HCT116 (cell line): ENCODE data around the gene DCP1B. TPM values are rescaled to one million over a fixed set of nuclear protein-coding genes. Genes with fewer than 3 reads are reported as not detected.

Source experiments
- ATAC-seq: fragments of 200-7000 bp; cut with Tn5 transposase; 2 replicates; pipeline ENCODE4 v1.9.1; 2020; ENCODE audit warnings: mild to moderate bottlenecking, moderate library complexity
- BruUV-seq: library from RNA; stranded (reverse); fragments of 400-500 nt; replicated peaks from 2 replicates; lab custom pipeline; 2021; lab: Mats Ljungman, UMichigan
- CTCF ChIA-PET: fragments of 300-600 bp; sonication (Branson Sonifier 250); formaldehyde crosslinking; loops from one replicate; lab custom pipeline; 2021; ENCODE audit warnings: antibody characterized with exemption; lab: Charles Lee
- POLR2A ChIA-PET: fragments of 300-600, 350-600 bp; sonication (Branson Sonifier 250); formaldehyde crosslinking; loops from one replicate; lab custom pipeline; 2021; ENCODE audit warnings: antibody characterized with exemption; lab: Charles Lee
- RAD21 ChIA-PET, 2 experiments: fragments of 300-600 bp; sonication (Branson Sonifier 250); formaldehyde crosslinking; loops; one replicate each; lab custom pipeline; 2023; ENCODE audit warnings: low total read pairs in 2 of 2; ENCODE audit not compliant: uncharacterized antibody in 2 of 2, unreplicated experiment in 2 of 2, low non-redundant PET in 1 of 2; lab: Charles Lee
- DNase-seq: peaks from one replicate; pipeline ENCODE4 v3.0.0-alpha.2; 2010; ENCODE audit warnings: low read depth, low spot score
- H2AFZ ChIP-seq: fragments of 200-600 bp; shearing (Covaris generic), sonication (generic); 2 replicates; pipeline ENCODE4 v1.6.1; 2017; ENCODE audit warnings: low read depth, mixed run types, mixed read lengths, antibody characterized with exemption, low read length; ENCODE audit not compliant: poor library complexity, severe bottlenecking
- H3K27ac ChIP-seq: 2 replicates; pipeline ENCODE4 v1.5.1; 2012; ENCODE audit warnings: low read depth, low read length
- H3K27me3 ChIP-seq: fragments of 200-600 bp; sonication (generic); 2 replicates; pipeline ENCODE4 v1.6.1; 2016; ENCODE audit warnings: mixed run types, low read length, mixed read lengths; ENCODE audit not compliant: insufficient read depth
- H3K36me3 ChIP-seq, 2 experiments: fragments of 200-500 bp in 1 of 2; fragments of 200-600 bp in 1 of 2; sonication (Bioruptor generic) in 1 of 2; sonication (generic) in 1 of 2; 2 replicates each; pipeline versions ENCODE4 v1.5.1 to v1.6.1; 2014 to 2016; ENCODE audit warnings: low read length in 2 of 2, inconsistent platforms in 1 of 2, mixed read lengths in 1 of 2, mixed run types in 1 of 2; ENCODE audit not compliant: insufficient read depth in 2 of 2, control insufficient read depth in 1 of 2
- H3K4me1 ChIP-seq, 2 experiments: fragments of 200-600 bp in 1 of 2; sonication (generic) in 1 of 2; 2 replicates each; pipeline versions ENCODE4 v1.5.1 to v1.6.1; 2012 to 2017; ENCODE audit warnings: low read length in 2 of 2, inconsistent platforms in 1 of 2, mild to moderate bottlenecking in 1 of 2, mixed read lengths in 1 of 2, mixed run types in 1 of 2, moderate library complexity in 1 of 2; ENCODE audit not compliant: insufficient read depth in 2 of 2, control insufficient read depth in 1 of 2
- H3K4me2 ChIP-seq: fragments of 200-600 bp; sonication (generic); 2 replicates; pipeline ENCODE4 v1.6.1; 2017; ENCODE audit warnings: mixed run types, low read length, mixed read lengths
- H3K4me3 ChIP-seq, 2 experiments: fragments of 200-600 bp in 1 of 2; sonication (generic) in 1 of 2; replicated peaks in 1 of 2; 2 replicates each; pipeline ENCODE4 v1.5.1; 2011 to 2016; ENCODE audit warnings: low read length in 2 of 2, control low read depth in 1 of 2, low read depth in 1 of 2, mild to moderate bottlenecking in 1 of 2, mixed read lengths in 1 of 2, mixed run types in 1 of 2
- H3K79me2 ChIP-seq: fragments of 200-600 bp; sonication (generic); 2 replicates; pipeline ENCODE4 v1.6.1; 2017; ENCODE audit warnings: mild to moderate bottlenecking, mixed run types, low read length, moderate library complexity, mixed read lengths; ENCODE audit not compliant: insufficient read depth
- H3K9ac ChIP-seq: fragments of 200-600 bp; sonication (generic); 2 replicates; pipeline ENCODE4 v1.6.1; 2016; ENCODE audit warnings: low read length, mixed read lengths
- H3K9me2 ChIP-seq: fragments of 200-600 bp; sonication (generic), shearing (Covaris generic); 2 replicates; pipeline ENCODE4 v1.6.1; 2017; ENCODE audit warnings: mixed run types, mild to moderate bottlenecking, moderate library complexity; ENCODE audit not compliant: insufficient read depth
- H3K9me3 ChIP-seq, 2 experiments: fragments of 200-500 bp in 1 of 2; fragments of 200-600 bp in 1 of 2; sonication (Bioruptor generic) in 1 of 2; sonication (generic) in 1 of 2; 2 replicates each; pipeline ENCODE4 v1.6.1; 2014 to 2017; ENCODE audit warnings: low read length in 2 of 2, mixed read lengths in 2 of 2, inconsistent platforms in 1 of 2, low read depth in 1 of 2, mild to moderate bottlenecking in 1 of 2, mixed run types in 1 of 2, moderate library complexity in 1 of 2; ENCODE audit not compliant: control insufficient read depth in 1 of 2, insufficient read depth in 1 of 2
- H4K20me1 ChIP-seq: fragments of 200-600 bp; sonication (generic), shearing (Covaris generic); 2 replicates; pipeline ENCODE4 v1.6.1; 2017; ENCODE audit warnings: mixed run types, mild to moderate bottlenecking, moderate library complexity; ENCODE audit not compliant: insufficient read depth
- ATF3 ChIP-seq: IDR thresholded peaks from 2 replicates; pipeline ENCODE4 v1.6.1; 2012
- CEBPB ChIP-seq: IDR thresholded peaks from 2 replicates; pipeline ENCODE4 v1.6.1; 2012; ENCODE audit warnings: low read depth
- CTCF ChIP-seq, 3 experiments: fragments of 200-600 bp in 1 of 3; sonication (generic) in 1 of 3; IDR thresholded peaks in 2 of 3; conservative IDR thresholded peaks in 1 of 3; 2 replicates each; pipeline ENCODE4 v1.5.1; 2012 to 2017; ENCODE audit warnings: low read depth in 2 of 3, low read length in 2 of 3, antibody characterized with exemption in 1 of 3, borderline replicate concordance in 1 of 3, control low read depth in 1 of 3, mild to moderate bottlenecking in 1 of 3, mixed read lengths in 1 of 3, mixed run types in 1 of 3, moderate library complexity in 1 of 3; ENCODE audit not compliant: insufficient read depth in 1 of 3
- EGR1 ChIP-seq: IDR thresholded peaks from 2 replicates; pipeline ENCODE4 v1.6.1; 2012; ENCODE audit warnings: low read depth
- ELF1 ChIP-seq: IDR thresholded peaks from 2 replicates; pipeline ENCODE4 v1.6.1; 2012; ENCODE audit warnings: low read depth, borderline replicate concordance
- EZH2 ChIP-seq: fragments of 200-600 bp; sonication (generic); IDR thresholded peaks from 2 replicates; pipeline ENCODE4 v1.6.1; 2017; ENCODE audit warnings: antibody characterized with exemption, mixed run types
- EZH2phosphoT487 ChIP-seq: fragments of 200-600 bp; IDR thresholded peaks from 2 replicates; pipeline ENCODE4 v1.6.1; 2018; ENCODE audit warnings: antibody characterized with exemption, borderline replicate concordance
- FOSL1 ChIP-seq: IDR thresholded peaks from 2 replicates; pipeline ENCODE4 v1.6.1; 2012; ENCODE audit warnings: low read depth
- JUND ChIP-seq: IDR thresholded peaks from 2 replicates; pipeline ENCODE4 v1.6.1; 2012
- MAX ChIP-seq: IDR thresholded peaks from 2 replicates; pipeline ENCODE4 v1.6.1; 2012
- POLR2A ChIP-seq: IDR thresholded peaks from 2 replicates; pipeline ENCODE4 v1.7.0; 2011; ENCODE audit warnings: borderline replicate concordance; ENCODE audit not compliant: insufficient read depth, insufficient read length; ENCODE audit errors: extremely low read depth
- REST ChIP-seq: IDR thresholded peaks from 2 replicates; pipeline ENCODE4 v1.6.1; 2012; ENCODE audit warnings: low read depth
- SP1 ChIP-seq: IDR thresholded peaks from 2 replicates; pipeline ENCODE4 v1.6.1; 2012; ENCODE audit warnings: low read depth
- SRF ChIP-seq: IDR thresholded peaks from 2 replicates; pipeline ENCODE4 v1.6.1; 2012; ENCODE audit warnings: low read depth
- YY1 ChIP-seq: IDR thresholded peaks from 2 replicates; pipeline ENCODE4 v1.6.1; 2011; ENCODE audit warnings: low read length, low read depth, moderate library complexity, mild to moderate bottlenecking; ENCODE audit not compliant: insufficient replicate concordance; ENCODE audit errors: extremely low read depth
- ZBTB33 ChIP-seq: IDR thresholded peaks from 2 replicates; pipeline ENCODE4 v1.6.1; 2011; ENCODE audit warnings: mild to moderate bottlenecking, low read length, moderate library complexity; ENCODE audit not compliant: insufficient replicate concordance; ENCODE audit errors: extremely low read depth
- intact Hi-C: fragments of 100-400 bp; cut with micrococcal nuclease; formaldehyde crosslinking; loops from 2 replicates; pipeline ENCODE4 v1.10.0; 2022
- total RNA-seq: library from RNA; stranded (reverse); gene quantifications from one replicate; pipeline ENCODE4 v1.2.1, GENCODE V29; 2021; ENCODE audit not compliant: unreplicated experiment

Gene DCP1B
- total RNA-seq, 1 experiment from 2014 or later, result 13.8 TPM

GRCh38 chr12:1920436-1920835 is 83.8 kb downstream of the DCP1B start:
- Histone ChIP-seq H3K27me3 (no peaks in the 10 kb centered on the region), H3K9me3 (no peaks in the 10 kb centered on the region), H3K4me3 (no peak overlapping the region), H3K9ac (no peak overlapping the region), H3K27ac (no peak overlapping the region), H3K36me3 (no peaks in the 10 kb centered on the region)
- ChIA-PET RAD21 (no interaction called here), CTCF (no interaction called here)
- DNase-seq, result no peak
- no peak for TF ChIP-seq ZBTB33
- TF ChIP-seq POLR2A, result no peak
- no peak for TF ChIP-seq ATF3
- TF ChIP-seq MAX, result no peak
- TF ChIP-seq REST, result no peak
- TF ChIP-seq ELF1, result no peak
- TF ChIP-seq EGR1, result no peak
- TF ChIP-seq SP1, result no peak
- no peak for TF ChIP-seq JUND
- TF ChIP-seq EZH2, result no peak
- no peak for TF ChIP-seq FOSL1
- TF ChIP-seq SRF, result no peak
- TF ChIP-seq EZH2phosphoT487, result no peak
- no peak for TF ChIP-seq YY1
- no peak for TF ChIP-seq CTCF (IDR thresholded peaks at IDR 0.05 in 2 of 3, conservative IDR thresholded peaks at IDR 0.05 in 1 of 3; ENCODE audit: borderline replicate concordance in 1 of 3, insufficient read depth in 1 of 3, low read depth in 2 of 3, low read length in 2 of 3)
- no peak for TF ChIP-seq CEBPB
- TF ChIP-seq, all 23 proteins: peak for 0
- POLR2A ChIA-PET, result no interaction called here
- Histone ChIP-seq H3K9me2 (no peaks in the 10 kb centered on the region), H4K20me1 (no peaks in the 10 kb centered on the region), H3K4me1 (no peaks in the 10 kb centered on the region), H2AFZ (no peak overlapping the region), H3K79me2 (no peaks in the 10 kb centered on the region), H3K4me2 (no peak overlapping the region)
- ATAC-seq, result no peak
- BruUV-seq, result no TSS peak
- intact Hi-C loops, result no loop called here
